Measurements from ENCODE around the gene ZBTB39.
"Not testable (repeated sequence)": the region's sequence is repeated elsewhere in the genome, so short reads cannot be mapped to it uniquely, and the experiment has no call there.

The ZBTB39 gene, protein sequence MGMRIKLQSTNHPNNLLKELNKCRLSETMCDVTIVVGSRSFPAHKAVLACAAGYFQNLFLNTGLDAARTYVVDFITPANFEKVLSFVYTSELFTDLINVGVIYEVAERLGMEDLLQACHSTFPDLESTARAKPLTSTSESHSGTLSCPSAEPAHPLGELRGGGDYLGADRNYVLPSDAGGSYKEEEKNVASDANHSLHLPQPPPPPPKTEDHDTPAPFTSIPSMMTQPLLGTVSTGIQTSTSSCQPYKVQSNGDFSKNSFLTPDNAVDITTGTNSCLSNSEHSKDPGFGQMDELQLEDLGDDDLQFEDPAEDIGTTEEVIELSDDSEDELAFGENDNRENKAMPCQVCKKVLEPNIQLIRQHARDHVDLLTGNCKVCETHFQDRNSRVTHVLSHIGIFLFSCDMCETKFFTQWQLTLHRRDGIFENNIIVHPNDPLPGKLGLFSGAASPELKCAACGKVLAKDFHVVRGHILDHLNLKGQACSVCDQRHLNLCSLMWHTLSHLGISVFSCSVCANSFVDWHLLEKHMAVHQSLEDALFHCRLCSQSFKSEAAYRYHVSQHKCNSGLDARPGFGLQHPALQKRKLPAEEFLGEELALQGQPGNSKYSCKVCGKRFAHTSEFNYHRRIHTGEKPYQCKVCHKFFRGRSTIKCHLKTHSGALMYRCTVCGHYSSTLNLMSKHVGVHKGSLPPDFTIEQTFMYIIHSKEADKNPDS

DNA sequence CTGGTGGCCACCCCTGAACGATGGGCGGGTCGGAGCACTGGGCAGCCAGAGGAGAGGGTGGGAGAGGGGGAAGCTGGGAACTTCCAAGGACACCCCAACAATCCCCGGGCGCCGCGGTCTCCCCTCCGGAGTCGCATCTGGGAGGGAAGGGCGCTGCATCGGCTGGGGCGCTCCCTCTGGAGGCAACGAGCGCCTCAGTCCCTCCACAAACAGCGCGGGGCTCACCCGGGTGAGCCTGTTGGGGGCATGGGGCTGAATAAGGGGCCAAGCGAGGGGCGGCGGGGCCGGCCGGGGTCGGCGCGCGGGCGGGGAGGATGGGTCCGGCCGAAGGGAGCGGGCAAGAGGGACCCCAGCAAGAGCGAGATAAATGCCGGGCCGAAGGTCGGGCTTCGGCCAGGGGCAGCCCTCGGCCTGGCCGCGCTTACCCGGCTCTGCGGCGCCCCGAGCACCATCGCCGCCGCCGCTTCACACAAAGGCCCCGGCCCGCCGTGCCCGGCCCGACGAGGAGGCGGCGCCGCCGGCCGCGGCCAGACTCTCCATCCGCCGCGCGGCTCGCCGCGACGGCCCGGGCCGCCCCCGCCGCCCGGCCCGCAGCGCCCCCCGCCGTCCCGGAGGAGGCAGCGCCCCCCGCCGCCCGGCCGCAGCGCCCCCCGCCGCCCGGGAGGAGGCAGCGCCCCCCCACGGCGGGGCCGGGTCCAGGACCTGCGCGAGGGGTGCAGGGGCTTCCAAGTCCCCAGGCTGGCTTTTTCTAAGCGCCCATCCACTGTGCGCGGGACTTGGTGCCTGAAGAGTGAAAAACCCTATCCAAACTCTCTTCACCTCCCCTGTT is at the start of gene ZBTB39:
ZBTB39 (minus strand) TSS at position 567 of the 829 bp plus-strand sequence. CDS start 1,629 bp downstream, outside the sequence.
- DNase-seq (ENCODE audit: low read depth): no peak

DNA sequence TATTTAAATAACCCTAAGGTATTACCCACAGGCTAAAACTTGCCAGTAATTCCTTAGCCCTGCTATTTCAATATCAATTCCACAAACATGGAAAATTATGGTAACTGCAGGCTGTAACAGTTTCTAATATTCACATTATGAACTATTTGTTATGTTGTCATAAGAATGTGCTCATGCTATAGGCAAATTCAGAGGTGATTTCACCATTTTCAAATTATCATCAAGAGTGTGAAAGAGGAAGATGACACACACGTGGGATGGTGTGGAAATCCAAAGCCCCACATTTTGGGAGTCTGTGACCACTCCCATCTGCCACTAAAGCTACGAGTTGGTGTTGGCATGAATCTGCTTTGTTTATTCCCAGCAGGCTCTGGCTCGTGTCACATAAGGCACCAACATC is 49.5 kb upstream of the ZBTB39 start:
- no peak for DNase-seq (ENCODE audit: low read depth)

DNA sequence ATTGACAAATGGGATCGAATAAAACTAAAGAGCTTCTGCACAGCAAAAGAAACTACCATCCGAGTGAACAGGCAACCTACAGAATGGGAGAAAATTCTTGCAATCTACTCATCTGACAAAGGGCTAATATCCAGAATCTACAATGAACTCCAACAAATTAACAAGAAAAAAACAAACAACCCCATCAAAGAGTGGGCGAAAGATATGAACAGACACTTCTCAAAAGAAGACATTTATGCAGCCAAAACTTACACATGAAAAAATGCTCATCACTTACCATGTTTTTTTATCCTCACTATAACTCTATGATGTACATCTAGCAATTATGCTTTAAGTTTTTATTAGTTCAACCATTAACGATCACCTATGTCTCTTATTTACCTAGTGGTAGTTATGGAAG is 47.6 kb upstream of the ZBTB39 start:
- not testable (repeated sequence) for DNase-seq (ENCODE audit: low read depth)

DNA sequence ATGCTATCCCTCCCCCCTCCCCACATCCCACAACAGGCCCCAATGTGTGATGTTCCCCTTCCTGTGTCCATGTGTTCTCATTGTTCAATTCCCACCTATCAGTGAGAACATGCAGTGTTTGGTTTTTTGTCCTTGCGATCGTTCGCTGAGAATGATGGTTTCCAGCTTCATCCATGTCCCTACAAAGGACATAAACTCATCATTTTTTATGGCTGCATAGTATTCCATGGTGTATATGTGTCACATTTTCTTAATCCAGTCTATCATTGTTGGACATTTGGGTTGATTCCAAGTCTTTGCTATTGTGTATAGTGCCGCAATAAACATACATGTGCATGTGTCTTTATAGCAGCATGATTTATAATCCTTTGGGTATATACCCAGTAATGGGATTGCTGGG is 46.8 kb upstream of the ZBTB39 start:
- not testable (repeated sequence) for DNase-seq (ENCODE audit: low read depth)

DNA sequence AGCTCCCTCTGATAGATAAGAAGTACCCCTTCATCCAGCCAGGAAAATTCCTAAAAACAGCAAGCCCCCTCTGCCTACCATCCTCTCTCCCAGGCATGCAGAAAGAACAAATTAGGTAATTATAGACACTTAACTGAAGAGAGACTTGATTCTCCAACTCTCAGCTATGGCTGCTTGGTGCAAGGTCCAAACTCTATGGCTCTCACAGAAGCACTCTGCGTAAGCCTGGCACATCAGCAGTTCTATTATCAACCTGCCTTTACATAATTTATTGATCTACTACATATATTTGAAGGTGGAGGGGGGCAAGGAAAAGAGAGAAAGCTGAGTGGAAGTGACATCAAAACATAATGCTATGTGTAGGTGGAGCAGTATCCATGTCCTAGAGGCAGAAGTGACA is 44.7 kb upstream of the ZBTB39 start:
- DNase-seq (ENCODE audit: low read depth): no peak

DNA sequence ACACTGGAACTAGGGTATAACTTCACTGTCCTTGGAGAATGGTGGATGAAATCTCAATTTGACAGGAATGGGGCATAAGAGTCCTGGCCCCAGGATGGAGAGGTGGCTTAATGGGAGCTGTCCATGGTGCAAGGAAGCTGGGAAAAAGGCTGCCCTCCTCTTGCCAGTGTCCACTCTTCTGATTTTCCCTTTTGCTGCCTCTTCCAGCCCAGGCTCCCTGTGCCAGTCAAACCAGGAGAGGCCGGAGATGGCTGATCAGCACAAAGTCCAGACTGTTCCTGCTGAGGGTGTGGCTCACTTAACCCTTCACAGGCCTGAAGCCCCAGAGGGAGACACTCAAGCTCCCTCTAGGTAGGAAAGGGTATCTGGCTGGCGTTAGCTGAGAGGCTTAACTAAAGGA is 43.5 kb upstream of the ZBTB39 start, which contains the start of gene MYO1A:
MYO1A (minus strand) TSS at position 240 of the 400 bp plus-strand sequence. CDS start 1,806 bp downstream, outside the sequence.
- DNase-seq (ENCODE audit: low read depth): no peak

DNA sequence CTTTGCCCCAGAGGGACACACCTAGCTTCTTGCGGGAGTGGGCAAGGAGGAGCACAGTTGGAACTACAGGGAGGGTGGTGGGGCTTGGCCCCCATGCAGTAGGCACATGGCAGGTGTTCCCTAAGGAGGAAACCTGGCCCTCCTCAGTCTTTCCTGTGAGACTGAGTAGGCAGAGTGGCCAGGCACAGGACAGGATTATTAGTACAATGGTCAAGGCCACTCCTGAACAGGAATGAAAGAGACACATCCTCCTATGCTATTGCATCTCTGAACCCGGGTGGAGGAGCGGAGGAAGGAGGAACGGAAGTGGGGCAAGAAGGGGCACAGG is 42.7 kb upstream of the ZBTB39 start:
- DNase-seq (ENCODE audit: low read depth): no peak

DNA sequence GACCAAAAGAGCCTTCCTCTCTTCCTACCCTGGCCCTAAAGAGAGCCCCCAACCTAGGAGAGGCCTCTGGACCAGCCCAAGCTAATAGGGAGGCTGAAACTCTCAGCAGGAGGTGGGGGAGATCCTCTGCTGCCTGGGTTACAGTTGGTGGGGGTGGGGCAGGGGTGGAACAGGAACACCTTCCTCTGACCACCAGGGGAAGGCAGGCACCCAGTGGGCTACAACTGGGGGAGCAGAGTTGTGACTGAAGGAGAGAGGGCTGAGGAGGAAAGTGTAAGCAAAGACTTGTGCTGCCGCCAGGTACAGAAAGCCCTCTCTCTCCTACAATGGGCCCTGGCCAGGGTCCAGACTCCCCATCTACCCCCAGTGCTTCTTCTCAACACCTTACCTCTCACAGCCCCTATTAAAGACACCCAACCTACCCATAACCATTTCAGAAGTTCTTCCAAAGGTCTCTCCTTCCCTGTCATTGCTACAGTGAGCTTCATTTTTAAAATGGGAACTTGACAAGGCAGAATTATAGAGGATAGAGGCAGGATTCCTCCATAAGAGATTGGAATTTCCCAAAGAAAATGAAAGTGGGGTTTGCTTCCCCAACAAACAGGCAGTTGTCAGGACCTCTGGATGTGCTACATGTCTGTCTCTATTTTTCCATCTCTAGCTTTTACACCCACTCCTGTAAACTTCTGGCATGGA is 42.2 kb upstream of the ZBTB39 start:
- DNase-seq (ENCODE audit: low read depth): no peak

DNA sequence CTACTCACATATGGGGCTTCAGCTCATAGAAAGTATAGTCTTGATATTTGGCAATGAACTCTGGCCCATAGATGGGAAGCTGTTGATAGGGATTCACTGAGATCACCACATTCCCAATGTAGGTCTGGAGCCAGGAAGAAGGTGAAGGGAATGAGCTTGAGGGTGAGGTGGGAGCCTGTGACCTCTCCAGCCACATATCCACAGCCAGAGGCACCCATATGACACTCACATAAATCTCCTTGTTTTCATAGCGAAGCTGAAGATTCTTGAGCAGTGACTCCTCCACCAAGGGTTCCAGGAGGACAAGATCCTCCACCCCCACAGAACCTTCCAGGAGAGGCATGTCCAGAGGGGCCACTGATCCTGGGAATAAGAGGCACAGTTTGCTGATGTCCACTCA is 41.6 kb upstream of the ZBTB39 start:
- no peak for DNase-seq (ENCODE audit: low read depth)

DNA sequence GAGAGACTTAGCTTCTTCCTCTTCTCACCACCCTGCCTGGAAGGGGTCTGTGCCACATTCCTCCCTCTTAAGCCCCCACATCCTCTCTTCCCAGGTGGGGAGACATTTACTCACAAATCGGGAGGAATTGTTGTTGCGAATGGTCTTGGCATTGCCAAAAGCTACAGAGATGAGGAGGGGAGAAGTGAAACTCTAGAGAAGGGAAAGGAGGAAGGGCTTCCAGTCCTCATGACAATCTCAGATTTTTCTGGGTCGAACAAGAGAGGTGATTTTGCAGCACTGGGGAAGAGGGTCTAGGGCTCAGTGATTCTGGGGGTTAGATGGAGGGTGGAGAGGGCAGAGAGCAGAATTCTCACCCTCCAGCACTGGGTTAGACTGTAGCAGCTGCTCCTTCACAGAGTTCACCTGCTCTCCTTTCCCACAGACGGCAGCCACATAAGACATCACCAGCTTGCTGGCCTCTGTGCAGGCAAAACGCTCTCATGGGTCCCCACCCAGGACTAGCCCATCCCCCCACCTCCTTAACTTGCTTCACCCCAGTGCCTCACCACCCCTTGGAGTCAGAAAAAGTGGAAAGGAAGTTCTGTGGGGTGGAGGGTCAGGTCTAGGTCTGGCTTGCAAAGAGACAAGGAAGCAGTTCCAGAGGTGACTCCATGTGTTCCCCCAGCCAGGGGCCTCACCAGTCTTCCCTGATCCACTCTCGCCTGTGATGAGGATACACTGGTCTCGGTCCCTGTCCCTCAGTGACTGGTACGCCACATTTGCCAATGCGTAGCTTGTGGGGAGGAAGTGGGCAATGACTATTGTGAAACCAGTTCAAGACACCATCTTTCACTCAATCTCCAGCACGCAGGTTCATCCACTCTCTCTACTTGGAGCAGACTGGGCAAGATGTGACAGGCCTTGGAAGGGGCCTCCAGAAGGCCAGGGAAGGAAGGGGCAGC is 40.9 kb upstream of the ZBTB39 start:
- no peak for DNase-seq (ENCODE audit: low read depth)

DNA sequence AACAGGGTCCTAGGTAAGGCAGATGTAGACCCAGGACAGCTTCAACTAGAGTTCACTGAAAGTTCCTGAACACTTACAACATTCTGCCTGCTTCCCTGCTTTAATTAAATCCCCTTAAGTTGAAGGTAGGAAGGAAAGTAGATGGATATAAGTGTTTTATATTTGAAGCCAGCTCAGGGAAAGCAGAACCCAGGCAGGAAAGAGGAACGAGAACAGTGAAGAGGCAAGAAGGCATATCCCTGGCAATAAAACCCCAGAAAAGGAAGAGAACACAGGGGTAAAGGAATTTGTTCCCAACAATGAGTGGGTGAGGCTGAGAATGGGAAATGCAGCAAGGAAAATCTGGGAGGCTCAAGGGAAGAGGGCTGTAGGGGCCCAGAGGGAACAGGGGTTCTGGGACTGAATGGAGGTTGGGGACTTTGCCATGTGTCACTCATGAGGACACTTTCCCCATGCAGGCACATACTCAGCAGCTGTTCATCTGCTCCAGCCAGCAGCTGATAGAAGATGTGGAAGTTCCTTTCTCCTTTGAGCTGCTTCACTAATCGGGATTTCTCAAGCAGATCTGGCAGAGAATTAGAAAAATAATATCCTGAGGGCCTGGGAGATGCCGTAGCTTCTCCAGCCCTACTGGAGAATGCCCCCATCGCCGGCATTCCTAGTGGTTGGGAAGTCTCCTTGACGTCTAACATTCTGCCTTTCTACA is 39.9 kb upstream of the ZBTB39 start:
- no peak for DNase-seq (ENCODE audit: low read depth)

DNA sequence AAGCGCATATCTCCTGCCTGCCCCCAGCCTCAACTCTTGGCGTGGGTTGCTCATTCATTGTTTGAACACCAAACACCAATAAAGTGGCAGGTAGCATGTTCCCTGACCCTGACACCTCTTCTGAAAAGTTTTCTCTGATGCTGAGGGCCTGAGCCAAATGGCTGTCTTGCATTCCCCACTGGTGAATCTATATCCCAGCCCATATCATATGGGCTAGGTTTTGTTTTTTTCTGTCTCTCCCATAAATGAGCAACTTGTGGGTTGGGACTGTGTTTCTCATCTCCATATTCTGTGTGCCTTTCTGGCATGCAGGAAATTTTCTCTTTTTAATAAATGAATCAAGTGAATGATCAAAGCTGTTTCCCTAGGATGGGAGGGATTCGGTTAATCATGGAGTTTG is 38.5 kb upstream of the ZBTB39 start:
- no peak for DNase-seq (ENCODE audit: low read depth)

DNA sequence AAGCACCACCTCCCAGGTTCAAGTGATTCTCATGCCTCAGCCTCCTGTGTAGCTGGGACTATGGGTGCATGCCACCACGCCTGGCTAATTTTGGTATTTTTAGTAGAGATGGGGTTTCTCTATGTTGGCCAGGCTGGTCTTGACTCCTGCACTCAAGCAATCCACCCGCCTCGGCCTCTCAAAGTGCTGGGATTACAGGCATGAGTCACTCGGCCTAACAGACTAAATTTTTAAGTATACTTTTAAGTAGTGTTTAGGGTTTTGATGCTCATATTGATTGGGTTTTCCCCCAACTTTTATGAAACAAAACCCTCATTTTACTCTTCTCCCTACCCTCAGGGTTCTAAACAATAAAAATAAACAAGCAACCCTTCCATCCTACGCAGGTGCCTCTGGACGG is 38.1 kb upstream of the ZBTB39 start:
- DNase-seq (ENCODE audit: low read depth): no peak

DNA sequence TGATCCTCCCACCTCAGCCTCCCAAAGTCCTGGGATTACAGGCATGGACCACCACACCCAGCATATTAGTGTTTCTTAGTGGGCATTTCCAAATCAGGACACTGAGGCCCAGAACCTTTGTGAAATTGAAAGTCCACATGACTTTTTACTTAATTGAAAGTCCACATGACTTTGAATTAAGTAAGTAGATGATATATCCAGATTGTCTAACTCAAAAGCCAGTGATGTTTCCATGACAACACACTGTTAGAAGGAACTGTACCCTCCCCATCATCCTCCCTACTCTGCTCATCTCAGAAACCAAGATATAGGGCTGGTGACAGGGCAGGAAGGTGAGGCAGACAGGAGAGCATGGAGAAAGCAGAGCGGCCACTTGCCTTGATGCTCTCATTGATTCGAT is 36.3 kb upstream of the ZBTB39 start:
- DNase-seq (ENCODE audit: low read depth): no peak

DNA sequence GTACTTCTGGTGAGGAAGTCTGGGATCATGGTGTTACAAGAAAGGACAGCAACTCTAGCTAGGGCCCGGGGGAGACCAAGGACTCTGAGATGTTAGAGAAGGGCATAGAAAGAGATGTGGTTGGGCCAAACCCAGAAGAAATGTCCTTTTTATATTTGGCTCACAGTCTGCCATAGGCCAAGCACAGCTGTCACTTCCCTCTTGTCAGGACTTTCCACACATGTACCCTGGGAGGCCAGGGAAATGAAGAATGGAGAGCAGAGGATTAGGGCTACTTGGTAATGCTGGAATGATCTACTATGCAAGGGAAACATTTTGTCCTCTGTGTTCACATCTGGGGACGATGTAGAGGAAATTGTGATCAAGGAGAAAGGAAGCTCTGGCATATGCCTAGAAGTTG is 34.4 kb upstream of the ZBTB39 start:
- DNase-seq (ENCODE audit: low read depth): no peak

DNA sequence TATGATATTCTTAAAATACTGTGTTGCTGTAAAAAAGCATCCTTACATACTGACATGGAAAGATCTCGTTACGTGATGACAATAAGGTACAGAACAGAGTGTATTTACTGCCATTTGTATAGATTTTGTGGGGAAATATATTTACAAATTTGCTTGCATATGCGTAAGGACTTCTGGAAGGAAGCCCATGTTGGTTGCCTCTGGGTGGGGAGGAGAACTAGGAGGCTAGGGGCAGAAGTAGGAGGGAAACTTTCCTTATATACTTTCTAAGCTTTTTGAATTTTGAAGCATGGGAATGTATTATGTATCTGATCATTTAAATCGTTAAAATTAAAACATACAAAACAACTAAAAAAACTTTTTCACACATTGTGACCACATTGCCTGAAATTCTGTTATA is 33.9 kb upstream of the ZBTB39 start:
- no peak for DNase-seq (ENCODE audit: low read depth)

DNA sequence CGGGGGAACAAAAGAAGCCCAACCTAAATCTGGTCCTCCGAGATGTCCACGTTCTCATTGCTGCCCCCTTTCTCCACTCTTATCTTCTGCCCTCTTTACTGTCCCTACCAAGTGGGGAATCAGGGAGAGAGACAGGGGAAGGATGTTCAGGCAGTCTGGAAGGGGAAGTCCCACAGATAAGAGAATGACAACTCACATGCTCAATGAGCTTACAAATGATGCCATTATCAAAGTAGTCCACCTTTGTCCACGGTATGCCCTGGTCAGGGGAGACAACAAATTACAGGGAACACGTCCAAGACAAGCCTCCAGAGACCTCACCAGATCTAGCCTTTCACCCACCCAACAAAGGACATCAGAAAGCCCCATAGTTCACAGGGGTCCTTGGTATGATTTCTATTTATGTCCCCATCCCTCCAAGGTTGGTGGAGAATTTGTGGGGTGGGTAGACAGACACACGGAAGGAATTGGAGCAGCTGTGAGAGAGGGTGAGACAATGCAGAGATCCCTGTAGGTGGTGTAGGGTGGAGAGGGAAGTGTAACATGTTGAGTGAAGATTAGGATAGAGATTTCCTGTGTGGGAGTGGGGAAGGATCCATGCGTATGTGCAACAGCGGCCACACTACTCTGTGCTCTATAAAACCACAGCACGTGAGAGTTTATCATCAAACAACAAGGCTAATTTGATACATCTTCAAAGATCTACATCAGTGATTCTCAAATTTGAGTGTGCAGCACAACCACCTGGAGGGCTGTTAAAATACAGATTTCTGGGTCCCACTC is 32.9 kb upstream of the ZBTB39 start:
- DNase-seq (ENCODE audit: low read depth): no peak

DNA sequence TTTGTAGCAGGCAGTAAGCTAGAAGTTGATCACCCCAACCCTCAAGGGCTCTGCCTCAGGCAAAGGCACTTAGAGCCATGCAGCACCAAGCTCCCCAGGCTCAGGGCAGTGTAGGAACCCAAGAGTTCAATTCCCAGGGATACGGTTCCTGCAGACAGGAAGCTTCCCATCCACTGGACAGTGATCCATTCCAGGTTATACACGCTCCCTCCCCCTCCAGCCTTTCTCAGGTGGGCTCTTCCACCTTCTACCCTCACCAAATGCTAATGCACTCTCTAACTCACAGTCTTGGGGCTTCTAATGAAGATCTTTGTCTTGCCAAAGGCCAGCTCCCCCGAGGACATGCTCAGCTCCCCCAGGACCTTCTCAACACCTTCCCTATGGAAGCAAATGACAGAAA is 30.9 kb upstream of the ZBTB39 start:
- no peak for DNase-seq (ENCODE audit: low read depth)

DNA sequence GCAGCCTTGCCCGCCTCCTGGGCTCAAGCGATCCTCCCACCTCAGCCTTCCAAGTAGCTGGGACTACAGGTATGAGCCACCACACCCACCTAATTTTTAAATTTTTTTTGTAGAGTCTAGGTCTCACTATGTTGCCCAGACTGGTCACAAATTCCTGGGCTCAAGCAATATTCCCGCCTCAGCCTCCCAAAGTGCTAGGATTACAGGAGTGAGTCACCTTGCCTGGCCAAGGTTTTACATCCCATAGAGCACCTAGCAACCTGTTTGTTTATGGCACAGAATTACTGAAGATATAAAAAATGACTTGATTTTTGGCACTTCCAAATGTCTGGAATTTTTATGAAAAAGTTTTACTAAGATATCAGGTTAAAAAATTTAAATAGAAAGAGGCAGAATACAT is 27.1 kb upstream of the ZBTB39 start:
- no peak for DNase-seq (ENCODE audit: low read depth)
